GM18907 (cell line): Measurements from ENCODE around the gene SEZ6L2.

Experiments
- ATAC-seq: cut with Tn5 transposase; IDR thresholded peaks from one replicate; pipeline ENCODE4 v1.9.1; 2021; ENCODE audit warnings: mild to moderate bottlenecking, moderate library complexity; ENCODE audit not compliant: unreplicated experiment

The SEZ6L2 gene

DNA sequence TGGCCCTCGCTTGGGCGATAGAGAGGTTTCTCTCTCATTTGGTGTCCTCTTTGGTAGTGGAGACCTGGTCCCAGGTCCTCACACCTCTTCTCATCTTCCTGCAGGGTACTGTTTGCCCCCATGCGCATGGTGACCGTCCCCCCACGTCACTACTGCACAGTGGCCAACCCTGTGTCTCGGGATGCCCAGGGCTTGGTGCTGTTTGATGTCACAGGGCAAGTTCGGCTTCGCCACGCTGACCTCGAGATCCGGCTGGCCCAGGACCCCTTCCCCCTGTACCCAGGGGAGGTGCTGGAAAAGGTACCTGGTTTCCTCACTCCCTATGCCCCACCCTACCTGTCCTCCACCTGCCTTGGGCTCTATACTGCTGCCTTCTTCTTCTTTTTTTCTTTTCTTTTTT is 68.6 kb downstream of the SEZ6L2 start:
- no peak for ATAC-seq

DNA sequence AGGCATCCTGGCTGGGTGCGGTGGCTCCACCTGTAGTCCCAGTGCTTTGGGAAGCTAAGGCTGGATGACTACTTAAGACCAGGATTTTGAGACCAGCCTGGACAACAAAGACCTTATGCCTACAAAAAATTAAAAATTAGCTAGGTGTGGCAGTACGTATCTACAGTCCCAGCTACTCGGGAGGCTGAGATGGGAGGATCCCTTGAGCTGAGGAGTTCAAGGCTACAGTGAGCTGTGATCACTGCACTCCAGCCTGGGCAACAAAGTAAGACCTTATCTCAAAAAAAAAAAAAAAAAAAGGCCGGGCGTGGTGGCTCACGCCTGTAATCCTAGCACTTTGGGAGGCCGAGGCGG is 73.0 kb downstream of the SEZ6L2 start:
- no peak for ATAC-seq

DNA sequence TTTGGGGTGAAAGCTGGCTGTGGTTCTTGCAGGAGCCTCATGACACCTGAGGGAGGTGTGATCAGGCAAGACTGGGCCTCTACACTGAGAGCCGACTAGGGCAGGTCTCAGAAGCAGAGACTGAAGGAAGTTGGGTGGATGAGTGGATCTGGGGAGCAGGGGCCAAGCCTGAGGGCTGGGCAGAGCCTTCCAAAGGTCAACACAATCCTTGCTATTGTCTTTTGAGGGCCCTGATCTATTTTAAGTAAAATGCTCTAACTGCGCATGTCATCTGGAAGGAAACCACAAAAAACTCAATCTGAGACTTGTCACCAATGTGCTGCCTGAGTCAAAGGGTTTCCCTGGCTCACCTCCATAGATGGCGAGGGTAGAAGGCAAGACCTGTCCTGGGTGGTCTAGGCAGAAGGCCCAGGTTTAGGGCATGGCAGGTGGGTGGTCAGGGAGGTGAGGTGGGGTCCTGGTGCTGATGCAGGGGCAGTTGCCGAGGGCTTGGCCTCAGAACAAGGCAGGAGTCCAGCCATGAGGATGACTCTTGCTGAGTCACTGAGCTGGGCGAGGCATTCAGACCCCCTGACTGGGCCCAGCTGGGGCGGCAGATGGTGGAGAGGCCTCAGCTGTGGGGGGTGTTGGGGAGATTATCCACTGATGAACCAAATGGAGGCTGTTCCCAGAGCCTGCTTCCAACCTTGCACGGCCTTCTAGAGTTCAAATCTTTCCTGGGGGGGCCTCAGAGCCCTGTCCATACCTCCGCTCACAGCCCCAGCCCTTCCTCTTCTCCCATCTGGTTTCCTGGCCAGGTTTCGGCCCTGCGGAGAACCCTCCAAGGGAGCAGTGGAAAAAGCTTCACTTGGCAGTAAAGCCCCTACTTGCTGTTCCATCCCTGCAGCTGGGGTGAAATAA is 74.0 kb downstream of the SEZ6L2 start:
- no peak for ATAC-seq

DNA sequence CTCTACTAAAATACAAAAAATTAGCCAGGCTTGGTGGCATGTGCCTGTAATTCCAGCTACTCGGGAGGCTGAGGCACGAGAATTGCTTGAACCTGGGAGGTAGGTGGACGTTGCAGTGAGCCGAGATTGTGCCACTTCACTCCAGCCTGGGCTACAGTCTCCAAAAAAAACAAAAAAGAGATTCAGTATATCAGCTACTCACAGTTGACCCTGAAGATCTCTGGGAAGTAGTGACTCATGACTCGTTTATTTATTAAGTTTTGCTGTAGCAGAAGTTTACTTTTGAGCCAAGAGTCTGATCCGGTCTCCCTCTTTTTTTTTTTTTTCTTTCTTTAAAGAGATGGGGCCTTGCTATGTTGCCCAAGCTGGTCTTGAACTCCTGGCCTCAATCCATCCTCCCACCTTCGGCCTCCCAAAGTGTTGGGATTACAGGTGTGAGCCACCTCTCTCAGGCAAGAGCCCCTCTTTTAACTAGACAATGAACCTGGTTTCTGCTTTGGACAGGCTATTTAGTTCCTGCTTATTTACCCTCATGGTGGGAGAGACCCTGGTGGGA is 74.7 kb downstream of the SEZ6L2 start:
- no peak for ATAC-seq

DNA sequence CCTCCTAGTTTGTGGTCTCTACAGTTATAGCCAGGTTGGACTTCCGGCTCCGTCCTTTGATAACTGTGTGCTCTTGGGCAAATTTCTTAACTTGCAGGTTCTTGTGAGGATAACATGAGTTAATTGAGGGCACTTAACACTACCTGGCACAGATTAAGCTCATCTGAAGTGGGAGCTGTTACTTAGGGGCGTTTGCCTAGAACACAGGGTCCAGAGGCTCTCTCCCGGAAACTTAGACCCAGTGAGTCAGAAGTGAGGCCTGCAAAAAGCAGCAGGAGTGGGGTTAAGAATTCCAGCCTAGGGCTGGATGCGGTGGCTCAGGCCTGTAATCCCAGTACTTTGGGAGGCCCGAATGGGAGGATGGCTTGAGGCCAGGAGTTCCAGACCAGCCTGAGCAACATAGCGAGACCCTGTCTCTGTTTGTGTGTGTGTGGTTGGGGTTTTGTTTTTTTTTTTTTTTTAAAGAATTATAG is 77.7 kb downstream of the SEZ6L2 start:
- no peak for ATAC-seq
